WTC11 (cell line): ENCODE measurements around the gene GTF2H1. TPM values are rescaled to one million over a fixed set of nuclear protein-coding genes. Genes with fewer than 3 reads are reported as not detected.

Source experiments
- ATAC-seq: fragments of 200-7000 bp; cut with Tn5 transposase; 2 replicates; pipeline ENCODE4 v1.10.0; 2021; ENCODE audit warnings: mild to moderate bottlenecking, moderate library complexity
- CTCF ChIA-PET: fragments of 300-600 bp; sonication (Branson Sonifier 250); formaldehyde crosslinking; loops from one replicate; lab custom pipeline; 2021; ENCODE audit warnings: antibody characterized with exemption; lab: Charles Lee
- POLR2A ChIA-PET: fragments of 350-600 bp; sonication (Branson Sonifier 250); formaldehyde crosslinking; loops from one replicate; lab custom pipeline; 2021; ENCODE audit warnings: antibody characterized with exemption; lab: Charles Lee
- DNase-seq: peaks from one replicate; pipeline ENCODE4 v3.0.0; 2021; ENCODE audit warnings: low spot score
- H3K27ac Mint-ChIP-seq: 2 replicates; pipeline ENCODE4 v1.8.0; 2021; ENCODE audit warnings: mixed read lengths
- H3K27me3 Mint-ChIP-seq: 2 replicates; pipeline ENCODE4 v1.8.0; 2021; ENCODE audit warnings: low read depth, mild to moderate bottlenecking, moderate library complexity, mixed read lengths
- H3K36me3 Mint-ChIP-seq: 2 replicates; pipeline ENCODE4 v1.8.0; 2021; ENCODE audit warnings: mixed read lengths
- H3K4me1 Mint-ChIP-seq: 2 replicates; pipeline ENCODE4 v1.8.0; 2022; ENCODE audit warnings: mixed read lengths
- H3K4me3 Mint-ChIP-seq: 2 replicates; pipeline ENCODE4 v1.8.0; 2021; ENCODE audit warnings: mild to moderate bottlenecking, moderate library complexity, mixed read lengths
- H3K9me3 Mint-ChIP-seq: 2 replicates; pipeline ENCODE4 v1.8.0; 2021; ENCODE audit warnings: mixed read lengths
- CBFB ChIP-seq: sonication (generic); formaldehyde crosslinking; IDR thresholded peaks from 2 replicates; pipeline ENCODE4 v1.8.1; 2022; ENCODE audit warnings: mild to moderate bottlenecking, low read depth, missing genetic modification reagents
- ERG ChIP-seq: fragments of 250-450 bp; sonication (Bioruptor Pico); IDR thresholded peaks from 2 replicates; pipeline ENCODE4 v1.8.0; 2021; ENCODE audit warnings: mild to moderate bottlenecking
- ESRRA ChIP-seq: sonication (generic); formaldehyde crosslinking; IDR thresholded peaks from 2 replicates; pipeline ENCODE4 v1.8.1; 2022; ENCODE audit warnings: mild to moderate bottlenecking, missing genetic modification reagents, borderline replicate concordance
- FOXP1 ChIP-seq: sonication (generic); formaldehyde crosslinking; IDR thresholded peaks from 2 replicates; pipeline ENCODE4 v1.8.0; 2022; ENCODE audit warnings: missing genetic modification reagents, mild to moderate bottlenecking, moderate library complexity, borderline replicate concordance
- GABPB1 ChIP-seq: sonication (generic); formaldehyde crosslinking; IDR thresholded peaks from 2 replicates; pipeline ENCODE4 v1.8.1; 2023; ENCODE audit warnings: mild to moderate bottlenecking, missing genetic modification reagents
- GRHL2 ChIP-seq: fragments of 250-450 bp; sonication (Bioruptor Pico); IDR thresholded peaks from 2 replicates; pipeline ENCODE4 v1.8.0; 2022; ENCODE audit warnings: mild to moderate bottlenecking, moderate library complexity; ENCODE audit not compliant: insufficient replicate concordance, severe bottlenecking
- GTF2I ChIP-seq: fragments of 250-450 bp; sonication (Bioruptor Pico); conservative IDR thresholded peaks from 2 replicates; pipeline ENCODE4 v1.4.0; 2021; ENCODE audit warnings: mild to moderate bottlenecking
- MAX ChIP-seq: sonication (generic); formaldehyde crosslinking; IDR thresholded peaks from 2 replicates; pipeline ENCODE4 v1.8.0; 2022; ENCODE audit warnings: mild to moderate bottlenecking, missing genetic modification reagents
- MLX ChIP-seq: sonication (generic); formaldehyde crosslinking; IDR thresholded peaks from 2 replicates; pipeline ENCODE4 v1.8.1; 2023; ENCODE audit warnings: mild to moderate bottlenecking, missing genetic modification reagents, moderate library complexity
- MXD4 ChIP-seq: fragments of 250-450 bp; sonication (Bioruptor Pico); IDR thresholded peaks from 2 replicates; pipeline ENCODE4 v1.8.0; 2021; ENCODE audit warnings: mild to moderate bottlenecking, moderate library complexity, borderline replicate concordance
- MYBL2 ChIP-seq: sonication (generic); formaldehyde crosslinking; IDR thresholded peaks from 2 replicates; pipeline ENCODE4 v1.8.1; 2023; ENCODE audit warnings: mild to moderate bottlenecking, moderate library complexity, missing genetic modification reagents
- PRDM15 ChIP-seq: sonication (generic); formaldehyde crosslinking; IDR thresholded peaks from 2 replicates; pipeline ENCODE4 v1.8.0; 2022; ENCODE audit warnings: missing genetic modification reagents
- PRRX2 ChIP-seq: fragments of 250-450 bp; sonication (Bioruptor Pico); IDR thresholded peaks from 2 replicates; pipeline ENCODE4 v1.8.0; 2021; ENCODE audit warnings: mild to moderate bottlenecking
- RELA ChIP-seq: sonication (generic); formaldehyde crosslinking; IDR thresholded peaks from 2 replicates; pipeline ENCODE4 v1.8.1; 2022; ENCODE audit warnings: missing genetic modification reagents, mild to moderate bottlenecking, borderline replicate concordance
- RORB ChIP-seq: fragments of 250-450 bp; sonication (Bioruptor Pico); IDR thresholded peaks from 2 replicates; pipeline ENCODE4 v1.9.0; 2021; ENCODE audit warnings: mild to moderate bottlenecking
- TP53 ChIP-seq: sonication (generic); formaldehyde crosslinking; IDR thresholded peaks from 2 replicates; pipeline ENCODE4 v1.8.1; 2023; ENCODE audit warnings: mild to moderate bottlenecking, missing genetic modification reagents
- ZNF138 ChIP-seq: sonication (generic); formaldehyde crosslinking; conservative IDR thresholded peaks from 2 replicates; pipeline ENCODE4 v1.8.1; 2022; ENCODE audit warnings: mild to moderate bottlenecking, moderate library complexity, missing genetic modification reagents
- ZNF423 ChIP-seq: fragments of 250-450 bp; sonication (Bioruptor Pico); IDR thresholded peaks from 2 replicates; pipeline ENCODE4 v2.1.2; 2022; ENCODE audit warnings: mild to moderate bottlenecking, moderate library complexity
- ZNF671 ChIP-seq: fragments of 250-450 bp; sonication (Bioruptor Pico); IDR thresholded peaks from 2 replicates; pipeline ENCODE4 v1.8.0; 2021; ENCODE audit warnings: mild to moderate bottlenecking
- total RNA-seq: library from RNA; stranded (reverse); gene quantifications from 3 replicates; pipeline ENCODE4 v1.2.3, GENCODE V29; 2021
- TF ChIP-seq, protein P1 (sequence below): sonication (generic); formaldehyde crosslinking; IDR thresholded peaks from 2 replicates; pipeline ENCODE4 v1.8.1; 2023; ENCODE audit warnings: mild to moderate bottlenecking, missing genetic modification reagents, borderline replicate concordance

The GTF2H1 gene
- total RNA-seq, 1 experiment from 2014 or later: 24.1 TPM

GRCh38 chr11:18347471-18348125, 25.2 kb downstream of the GTF2H1 start:
- no peaks in the 10 kb centered on the region for H3K9me3 Mint-ChIP-seq
- no peak overlapping the region for H3K27ac Mint-ChIP-seq
- TF ChIP-seq MAX (no peak), ZNF138 (CRISPR knock-in tag) (no peak)
- TF ChIP-seq, all 79 proteins: peak for 0
- H3K27me3 Mint-ChIP-seq: no peaks in the 10 kb centered on the region
- H3K4me1 Mint-ChIP-seq: no peaks in the 10 kb centered on the region
- no peak for DNase-seq
- peaks cover 30% of the 10 kb centered on the region for H3K36me3 Mint-ChIP-seq
- CTCF ChIA-PET: no interaction called here
- ATAC-seq: no peak
- no peak overlapping the region for H3K4me3 Mint-ChIP-seq
- POLR2A ChIA-PET: no interaction called here

DNA sequence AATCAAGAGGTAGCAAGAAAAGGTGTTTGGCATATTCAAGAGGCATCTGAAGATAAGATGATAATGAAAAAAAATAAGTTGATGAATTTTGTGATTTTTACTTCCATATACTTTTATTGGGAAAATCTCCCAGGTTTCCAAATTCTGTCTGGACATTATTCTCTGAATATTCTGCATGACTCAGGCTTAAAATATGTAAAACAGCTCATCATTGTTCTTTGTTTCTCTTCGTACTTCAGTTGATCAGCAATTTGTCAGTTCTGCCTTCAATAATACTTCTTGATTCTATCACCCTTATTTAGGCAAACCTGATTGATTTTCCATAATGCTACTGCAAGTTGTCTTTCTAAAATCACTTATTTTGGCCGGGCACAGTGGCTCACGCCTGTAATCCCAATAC, 30.2 kb downstream of the GTF2H1 start:
- ATAC-seq: no peak
- Mint-ChIP-seq H3K36me3 (peaks cover 33% of the 10 kb centered on the region), H3K4me1 (no peaks in the 10 kb centered on the region), H3K9me3 (no peaks in the 10 kb centered on the region), H3K27me3 (no peaks in the 10 kb centered on the region), H3K4me3 (no peak overlapping the region), H3K27ac (no peak overlapping the region)
- no peak for DNase-seq
- ChIA-PET CTCF (interaction anchor here (1.3 kb wide), 1 partner anchor 109 kb away, joined by 3 read pairs; no protein-coding TSS in a partner anchor), POLR2A (no interaction called here)
- TF ChIP-seq TP53 (CRISPR knock-in tag) (no peak), RELA (CRISPR knock-in tag) (no peak)

GRCh38 chr11:18358646-18359045, 36.3 kb downstream of the GTF2H1 start:
- Mint-ChIP-seq H3K36me3 (peaks cover 35% of the 10 kb centered on the region), H3K9me3 (no peaks in the 10 kb centered on the region), H3K4me3 (no peak overlapping the region), H3K27me3 (no peaks in the 10 kb centered on the region), H3K27ac (no peak overlapping the region), H3K4me1 (no peaks in the 10 kb centered on the region)
- ChIA-PET CTCF (interaction anchor here (1.1 kb wide), 1 partner anchor 164 kb away, joined by 3 read pairs; no protein-coding TSS in a partner anchor), POLR2A (no interaction called here)
- DNase-seq (no peak), ATAC-seq (no peak)
- no peak for TF ChIP-seq MXD4
- no peak for TF ChIP-seq GRHL2
- TF ChIP-seq PRRX2 (CRISPR knock-in tag): no peak
- no peak for TF ChIP-seq FOXP1 (CRISPR knock-in tag)
- no peak for TF ChIP-seq PRDM15
- no peak for TF ChIP-seq ZNF423 (CRISPR knock-in tag)

GRCh38 chr11:18361154-18361553, 38.8 kb downstream of the GTF2H1 start:
- Mint-ChIP-seq H3K36me3 (peaks cover 40% of the 10 kb centered on the region), H3K27me3 (no peaks in the 10 kb centered on the region), H3K4me1 (no peaks in the 10 kb centered on the region), H3K27ac (no peak overlapping the region), H3K4me3 (no peak overlapping the region), H3K9me3 (no peaks in the 10 kb centered on the region)
- DNase-seq: no peak
- no peak for ATAC-seq
- ChIA-PET POLR2A (no interaction called here), CTCF (no interaction called here)
- no peak for TF ChIP-seq ESRRA
- TF ChIP-seq GABPB1: no peak
- TF ChIP-seq ERG (CRISPR knock-in tag): no peak
- TF ChIP-seq MYBL2: no peak
- TF ChIP-seq RORB (CRISPR knock-in tag): no peak
- no peak for TF ChIP-seq GTF2I (CRISPR knock-in tag)
- TF ChIP-seq, protein P1, sequence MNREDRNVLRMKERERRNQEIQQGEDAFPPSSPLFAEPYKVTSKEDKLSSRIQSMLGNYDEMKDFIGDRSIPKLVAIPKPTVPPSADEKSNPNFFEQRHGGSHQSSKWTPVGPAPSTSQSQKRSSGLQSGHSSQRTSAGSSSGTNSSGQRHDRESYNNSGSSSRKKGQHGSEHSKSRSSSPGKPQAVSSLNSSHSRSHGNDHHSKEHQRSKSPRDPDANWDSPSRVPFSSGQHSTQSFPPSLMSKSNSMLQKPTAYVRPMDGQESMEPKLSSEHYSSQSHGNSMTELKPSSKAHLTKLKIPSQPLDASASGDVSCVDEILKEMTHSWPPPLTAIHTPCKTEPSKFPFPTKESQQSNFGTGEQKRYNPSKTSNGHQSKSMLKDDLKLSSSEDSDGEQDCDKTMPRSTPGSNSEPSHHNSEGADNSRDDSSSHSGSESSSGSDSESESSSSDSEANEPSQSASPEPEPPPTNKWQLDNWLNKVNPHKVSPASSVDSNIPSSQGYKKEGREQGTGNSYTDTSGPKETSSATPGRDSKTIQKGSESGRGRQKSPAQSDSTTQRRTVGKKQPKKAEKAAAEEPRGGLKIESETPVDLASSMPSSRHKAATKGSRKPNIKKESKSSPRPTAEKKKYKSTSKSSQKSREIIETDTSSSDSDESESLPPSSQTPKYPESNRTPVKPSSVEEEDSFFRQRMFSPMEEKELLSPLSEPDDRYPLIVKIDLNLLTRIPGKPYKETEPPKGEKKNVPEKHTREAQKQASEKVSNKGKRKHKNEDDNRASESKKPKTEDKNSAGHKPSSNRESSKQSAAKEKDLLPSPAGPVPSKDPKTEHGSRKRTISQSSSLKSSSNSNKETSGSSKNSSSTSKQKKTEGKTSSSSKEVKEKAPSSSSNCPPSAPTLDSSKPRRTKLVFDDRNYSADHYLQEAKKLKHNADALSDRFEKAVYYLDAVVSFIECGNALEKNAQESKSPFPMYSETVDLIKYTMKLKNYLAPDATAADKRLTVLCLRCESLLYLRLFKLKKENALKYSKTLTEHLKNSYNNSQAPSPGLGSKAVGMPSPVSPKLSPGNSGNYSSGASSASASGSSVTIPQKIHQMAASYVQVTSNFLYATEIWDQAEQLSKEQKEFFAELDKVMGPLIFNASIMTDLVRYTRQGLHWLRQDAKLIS: no peak
- no peak for TF ChIP-seq CBFB (CRISPR knock-in tag)
- no peak for TF ChIP-seq MLX (CRISPR knock-in tag)
- no peak for TF ChIP-seq ZNF671 (CRISPR knock-in tag)
